RPMI7951 (cell line): ENCODE data around the gene ZNF75A. TPM values are rescaled to one million over a fixed set of nuclear protein-coding genes. Genes with fewer than 3 reads are reported as not detected.
"Not testable (repeated sequence)": the region's sequence is repeated elsewhere in the genome, so short reads cannot be mapped to it uniquely, and the experiment has no call there.

ENCODE experiments used
- DNase-seq: peaks from one replicate; pipeline ENCODE4 v3.0.0-alpha.2; 2012; ENCODE audit warnings: low read depth
- total RNA-seq: library from RNA; depleted of rRNA; stranded (reverse); fragments of >200 nt; shearing (Covaris generic); gene quantifications from 2 replicates; pipeline ENCODE4 v1.2.3, GENCODE V29; 2014; rRNA removed

Gene ZNF75A
- total RNA-seq: 15.3 and 16.0 TPM in 2 replicates

DNA sequence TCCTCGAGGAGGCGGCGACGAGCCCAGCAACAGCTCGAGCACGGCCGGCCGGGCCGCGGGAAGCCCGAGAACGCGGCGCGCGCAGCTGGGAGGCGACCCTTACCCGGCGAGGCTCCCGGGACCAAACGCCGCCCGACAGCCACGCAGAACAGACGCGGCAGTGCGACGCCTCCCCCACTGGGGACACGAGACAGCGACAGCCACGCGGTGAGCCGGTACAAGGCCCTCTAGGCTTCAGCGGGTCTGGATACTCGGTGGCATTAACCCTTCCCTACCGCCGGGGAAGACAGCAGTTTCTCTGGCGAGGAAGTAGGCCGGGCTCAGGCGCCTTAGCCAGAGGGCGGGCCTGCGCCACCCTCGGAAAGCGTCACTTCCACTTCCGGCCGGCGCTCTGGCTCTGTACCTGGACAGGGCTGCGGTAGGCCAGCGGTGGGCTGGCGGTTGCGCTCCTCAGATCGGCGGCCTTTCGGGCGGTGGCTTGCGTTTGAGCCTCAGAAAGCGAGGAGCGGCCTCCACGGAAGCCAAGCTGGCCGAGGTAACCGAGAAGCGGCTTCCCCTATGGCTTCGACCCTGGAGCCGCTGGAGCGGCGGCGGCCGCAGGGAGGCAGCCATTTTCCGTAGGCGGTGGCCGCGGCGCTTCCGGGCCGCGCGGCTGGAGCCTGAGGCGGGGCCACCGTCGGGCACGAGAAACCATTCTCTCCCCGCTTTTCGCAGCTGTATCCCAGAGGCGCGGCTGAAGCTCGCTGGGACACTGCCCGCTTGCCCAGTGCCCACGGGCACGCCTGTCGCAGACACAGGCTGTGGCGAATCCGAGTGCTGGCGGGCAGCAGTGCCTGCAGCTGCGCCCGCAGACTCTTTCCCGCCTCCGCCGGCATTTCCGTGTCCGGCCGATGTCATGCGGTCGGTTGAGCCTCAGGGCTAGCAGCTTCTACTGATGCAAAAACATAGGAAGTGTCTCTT, at the start of gene ZNF75A, which contains the start of gene TIGD7:
ZNF75A (plus strand) TSS at position 389 of the 960 bp plus-strand sequence. CDS start 2,932 bp downstream, outside the sequence.
TIGD7 (minus strand) TSS at position 322 of the 960 bp plus-strand sequence. CDS start 4,816 bp downstream, outside the sequence.
- peak; percentile 87 for DNase-seq

DNA sequence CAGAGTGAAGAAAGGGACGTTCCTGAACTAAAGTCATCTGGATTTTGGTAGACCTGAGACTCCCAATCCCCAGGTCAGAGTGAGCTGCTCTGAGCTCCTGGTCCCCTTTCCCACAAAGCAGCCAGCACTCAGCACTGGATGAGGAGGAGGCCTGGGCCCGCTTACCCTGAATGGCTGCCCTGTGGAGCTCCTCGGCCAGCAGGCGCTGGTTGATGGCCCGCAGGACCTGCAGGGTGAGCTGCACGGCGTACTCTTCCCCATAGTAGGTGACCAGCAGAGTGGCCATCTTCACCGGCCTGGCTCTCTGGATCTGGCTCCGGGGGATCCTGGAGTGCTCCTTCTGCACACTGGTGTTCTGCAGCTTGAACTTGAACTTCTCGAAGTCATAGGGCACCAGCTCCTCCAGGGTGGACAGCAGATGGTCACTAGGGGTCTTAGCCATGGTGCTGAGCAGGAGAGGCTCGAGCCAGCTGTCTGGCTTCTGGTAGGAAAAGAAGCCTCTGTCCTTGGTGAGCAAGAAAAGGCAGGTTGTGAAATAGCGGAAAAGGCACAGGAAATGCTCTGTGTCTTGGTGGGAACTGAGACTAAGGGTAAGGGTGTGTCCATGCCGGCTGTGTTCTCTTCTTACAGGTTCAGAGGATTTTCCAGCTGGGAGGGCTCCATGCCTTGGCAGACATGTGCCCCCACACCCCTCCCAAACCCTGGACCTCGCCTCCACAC, 49.0 kb upstream of the ZNF75A start, which contains the start of gene MEFV:
MEFV (minus strand) TSS at position 488 of the 720 bp plus-strand sequence; CDS start at position 442, 46 bp downstream.
- peak; percentile 92 for DNase-seq

DNA sequence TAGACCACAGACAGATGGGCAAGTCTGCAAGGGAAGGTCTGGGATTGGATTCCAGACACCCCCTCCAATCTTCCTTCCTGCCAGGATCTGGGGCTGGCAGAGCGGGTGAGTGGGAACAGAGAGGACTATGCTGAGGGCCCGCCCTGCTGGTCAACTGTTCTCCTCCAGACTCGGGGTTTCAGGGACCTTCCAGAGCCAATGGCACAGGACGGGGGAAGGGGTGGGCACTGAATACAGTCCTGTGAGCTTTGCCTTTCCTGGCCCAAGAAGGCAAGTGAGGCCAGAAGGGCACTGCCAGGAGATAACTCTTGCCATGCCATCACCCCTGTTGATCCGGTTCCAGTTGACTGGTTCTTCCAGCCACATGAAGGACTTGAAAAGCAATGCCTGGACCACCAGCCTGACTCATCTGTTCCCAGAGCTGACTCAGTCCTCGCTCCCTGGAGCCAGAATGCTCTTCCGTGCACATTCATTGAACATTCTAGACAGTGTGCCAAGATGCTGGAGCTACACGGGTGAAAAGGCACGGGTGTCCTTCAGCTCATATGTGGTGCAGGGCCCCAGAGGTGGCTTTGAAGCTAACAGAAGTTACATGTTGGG, 48.3 kb upstream of the ZNF75A start:
- DNase-seq: peak; percentile 96

DNA sequence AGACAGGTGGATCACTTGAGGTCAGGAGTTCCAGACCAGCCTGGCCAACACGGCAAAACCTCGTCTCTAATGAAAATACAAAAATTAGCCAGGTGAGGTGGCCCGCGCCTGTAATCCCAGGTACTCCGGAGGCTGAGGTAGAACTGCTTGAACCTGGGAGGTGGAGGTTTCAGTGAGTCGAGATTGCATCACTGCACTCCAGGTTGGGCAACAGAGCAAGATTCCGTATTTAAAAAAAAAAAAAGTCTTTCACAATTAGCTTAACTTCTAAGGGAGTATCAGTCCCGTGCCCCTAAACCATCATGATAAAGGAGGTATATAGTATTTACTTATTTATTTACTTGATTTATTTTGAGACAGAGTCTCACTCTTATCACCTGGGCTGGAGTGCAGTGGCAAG, 45.5 kb upstream of the ZNF75A start:
- no peak for DNase-seq

DNA sequence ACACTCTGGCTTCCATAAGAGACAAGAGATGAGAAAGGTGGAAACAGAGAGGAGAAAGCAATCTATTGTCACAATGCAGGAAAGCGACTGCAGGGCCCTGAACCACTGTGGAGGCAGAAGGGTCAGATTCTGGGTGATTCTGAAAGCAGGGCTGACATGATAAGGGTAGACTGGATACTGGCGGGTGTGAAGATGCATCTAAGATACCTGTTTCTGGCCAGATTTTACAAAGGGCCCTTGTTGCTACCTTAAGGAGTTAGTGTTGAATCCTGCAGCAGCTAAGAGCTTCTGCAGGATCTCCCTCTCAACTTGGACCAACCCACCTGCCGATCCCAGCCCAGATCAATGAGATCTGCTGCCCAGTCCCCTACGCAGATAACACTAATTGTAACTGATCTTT, 42.8 kb upstream of the ZNF75A start:
- no peak for DNase-seq

DNA sequence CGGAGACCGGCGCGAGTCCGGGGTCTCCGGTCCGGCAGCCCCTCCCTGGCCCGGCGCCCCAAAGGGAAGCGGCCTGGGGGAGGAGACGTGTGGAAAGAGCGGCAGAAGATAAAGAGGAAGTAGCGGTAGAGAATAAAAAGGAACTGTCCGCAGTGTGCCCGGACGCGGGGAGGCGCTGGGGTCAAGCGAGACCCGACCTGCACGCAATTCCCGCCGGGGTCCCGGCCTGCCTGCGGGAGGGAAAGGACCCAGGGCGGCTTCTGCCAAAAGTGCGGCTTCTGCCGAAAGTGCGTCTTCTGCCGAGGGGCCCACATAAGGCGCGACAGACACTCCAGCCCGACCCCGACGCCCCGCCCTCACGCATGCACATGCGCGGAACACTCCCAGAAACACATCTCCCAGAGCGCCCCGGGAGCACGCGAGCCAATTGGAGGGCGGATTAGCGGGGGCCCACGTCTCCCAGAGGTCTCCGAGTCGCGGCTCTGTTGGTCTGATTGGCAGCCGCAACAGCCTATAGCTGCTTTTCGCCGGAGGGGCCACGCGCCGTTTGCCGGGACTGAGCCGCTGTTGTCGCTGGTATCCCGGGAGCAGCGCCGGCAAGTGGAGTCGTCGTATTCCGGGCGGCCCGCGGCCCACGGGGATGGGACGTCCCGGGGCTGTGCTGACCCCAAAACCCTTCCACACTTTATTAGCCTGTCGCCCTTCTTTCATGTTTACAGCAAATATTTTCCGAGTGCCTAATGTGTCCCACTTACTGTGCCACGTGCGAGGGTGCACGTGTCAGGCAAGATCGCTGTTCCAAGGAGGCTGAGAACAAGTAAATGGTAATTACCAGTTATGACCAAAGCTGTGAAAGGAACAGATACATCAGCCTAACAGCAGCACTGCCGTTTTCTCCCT, 40.9 kb upstream of the ZNF75A start:
- DNase-seq: peak; percentile 98

DNA sequence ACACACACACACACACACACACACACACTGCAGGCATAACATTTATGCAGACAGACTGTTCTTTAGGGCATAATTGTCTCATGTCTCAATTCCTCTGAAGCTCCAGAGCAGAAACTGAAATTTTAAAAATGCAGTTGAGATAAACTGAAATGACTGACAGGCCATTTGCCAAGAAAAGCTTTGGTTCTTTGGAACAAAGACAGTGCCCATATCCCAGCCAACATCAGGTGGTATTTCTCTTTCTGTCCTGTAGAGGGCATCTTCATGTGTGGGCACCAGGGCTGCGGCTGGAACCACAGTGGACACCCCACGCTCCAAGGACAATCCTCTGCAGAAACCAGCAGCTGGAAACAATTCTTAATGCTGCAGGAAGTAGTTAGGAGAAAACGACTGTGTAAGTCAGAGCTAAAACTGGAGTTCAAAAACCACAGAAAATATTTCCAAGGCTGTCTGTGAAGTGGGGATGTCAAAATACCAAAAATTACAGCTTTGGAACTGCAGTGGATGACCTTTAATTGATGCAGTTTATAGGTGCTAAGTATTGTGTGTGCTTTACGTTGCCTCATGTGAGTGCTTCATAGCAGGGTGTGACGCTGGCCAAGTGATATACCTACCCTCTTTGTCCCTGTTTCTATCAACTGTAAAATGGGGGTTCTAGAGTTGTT, 38.3 kb upstream of the ZNF75A start:
- DNase-seq: peak; percentile 66

DNA sequence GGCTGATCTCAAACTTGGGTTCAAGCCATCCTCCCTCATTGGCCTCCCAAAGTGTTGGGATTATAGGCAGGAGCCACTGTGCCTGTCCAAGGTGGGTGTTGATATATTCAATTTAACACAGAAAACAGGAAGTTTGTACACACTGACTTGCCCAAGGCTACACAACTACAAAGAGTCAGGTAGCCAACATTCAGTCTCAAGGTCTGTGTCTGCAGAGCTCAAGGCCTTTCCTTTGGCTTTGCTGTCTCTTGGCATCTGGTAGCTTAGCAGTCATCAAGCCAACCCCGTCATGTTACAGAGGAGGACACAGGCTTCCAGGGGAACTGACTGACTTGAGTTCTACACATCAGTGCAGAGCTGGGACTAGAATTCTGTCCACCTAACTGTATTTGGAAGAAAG, 37.0 kb upstream of the ZNF75A start:
- no peak for DNase-seq

DNA sequence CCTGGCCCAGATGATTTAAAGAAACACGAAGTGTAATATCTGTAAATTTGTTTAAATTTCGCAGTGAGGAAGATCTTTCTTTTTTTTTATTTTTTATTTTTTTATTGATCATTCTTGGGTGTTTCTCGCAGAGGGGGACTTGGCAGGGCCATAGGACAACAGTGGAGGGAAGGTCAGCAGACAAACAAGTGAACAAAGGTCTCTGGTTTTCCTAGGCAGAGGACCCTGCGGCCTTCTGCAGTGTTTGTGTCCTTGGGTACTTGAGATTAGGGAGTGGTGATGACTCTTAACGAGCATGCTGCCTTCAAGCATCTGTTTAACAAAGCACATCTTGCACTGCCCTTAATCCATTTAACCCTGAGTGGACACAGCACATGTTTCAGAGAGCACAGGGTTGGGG, 34.6 kb upstream of the ZNF75A start:
- DNase-seq: not testable (repeated sequence)

DNA sequence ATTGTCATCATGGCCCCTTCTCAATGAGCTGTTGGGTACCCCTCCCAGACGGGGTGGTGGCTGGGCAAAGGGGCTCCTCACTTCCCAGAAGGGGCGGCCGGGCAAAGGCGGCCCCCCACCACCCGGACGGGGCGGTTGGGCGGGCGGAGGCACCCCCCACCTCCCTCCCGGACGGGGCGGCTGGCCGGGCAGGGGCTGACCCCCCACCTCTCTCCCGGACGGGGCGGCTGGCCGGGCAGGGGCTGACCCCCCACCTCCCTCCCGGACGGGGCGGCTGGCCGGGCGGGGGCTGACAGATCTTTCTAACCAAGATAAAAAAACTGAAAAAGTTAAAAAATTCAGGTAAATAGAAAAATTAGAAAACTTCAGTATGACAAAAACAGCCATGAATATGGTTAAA, 34.0 kb upstream of the ZNF75A start:
- not testable (repeated sequence) for DNase-seq

DNA sequence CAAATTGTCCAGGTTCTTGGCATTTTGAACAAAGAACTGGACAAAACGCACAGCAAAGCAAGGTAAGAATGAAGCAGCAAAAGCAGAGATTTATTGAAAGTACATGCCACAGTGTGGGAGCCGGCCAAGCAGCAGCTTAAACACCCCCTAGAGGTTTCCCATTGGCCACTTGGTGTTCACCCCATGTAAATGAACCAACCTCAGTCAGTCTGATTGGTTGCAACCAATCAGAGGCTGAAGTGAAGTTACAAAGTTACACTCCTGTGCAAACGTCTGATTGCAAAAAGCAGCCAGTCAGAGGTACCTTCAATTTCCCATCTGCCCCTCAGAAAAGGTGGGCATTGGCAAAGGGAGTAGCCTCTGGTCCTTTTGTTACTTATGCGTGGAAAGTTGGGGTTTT, 30.8 kb upstream of the ZNF75A start:
- DNase-seq: peak; percentile 77

DNA sequence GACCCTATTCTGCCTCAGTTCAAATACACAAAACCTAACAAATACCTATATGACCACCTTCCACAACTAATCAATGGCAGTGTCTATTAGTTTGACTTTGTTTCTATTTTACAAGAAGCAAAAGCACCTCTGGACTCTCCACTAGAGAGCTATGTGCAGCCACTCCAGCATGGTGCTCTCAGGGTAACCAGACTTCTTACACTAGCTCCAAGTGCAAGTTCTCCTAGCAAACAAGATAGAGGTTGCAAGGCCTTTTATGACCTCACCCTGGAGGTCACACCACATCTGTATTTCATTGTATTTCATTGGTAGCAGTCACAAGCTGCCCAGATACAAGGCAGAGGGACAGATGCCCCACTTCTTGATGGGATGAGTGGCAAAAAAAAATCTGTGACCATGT, 30.4 kb upstream of the ZNF75A start:
- DNase-seq: no peak

DNA sequence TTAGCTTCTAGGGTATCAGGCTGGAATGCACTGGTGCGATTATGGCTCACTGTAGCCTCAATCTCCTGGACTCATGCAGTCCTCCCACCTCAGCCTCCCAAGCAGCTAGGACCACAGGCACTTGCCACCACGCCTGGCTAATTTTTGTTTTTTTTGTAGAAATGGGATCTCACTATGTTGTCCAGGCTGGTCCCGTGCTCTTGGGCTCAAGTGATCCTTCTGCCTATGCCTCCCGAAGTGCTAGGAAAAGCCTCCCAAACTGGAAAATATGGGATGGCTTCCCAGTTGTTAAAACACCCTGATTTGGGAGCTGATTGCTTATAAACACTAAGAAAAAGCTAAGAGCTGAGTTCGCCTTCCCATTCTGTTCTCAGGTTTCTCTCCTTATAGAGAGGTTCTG, 28.6 kb upstream of the ZNF75A start:
- no peak for DNase-seq

DNA sequence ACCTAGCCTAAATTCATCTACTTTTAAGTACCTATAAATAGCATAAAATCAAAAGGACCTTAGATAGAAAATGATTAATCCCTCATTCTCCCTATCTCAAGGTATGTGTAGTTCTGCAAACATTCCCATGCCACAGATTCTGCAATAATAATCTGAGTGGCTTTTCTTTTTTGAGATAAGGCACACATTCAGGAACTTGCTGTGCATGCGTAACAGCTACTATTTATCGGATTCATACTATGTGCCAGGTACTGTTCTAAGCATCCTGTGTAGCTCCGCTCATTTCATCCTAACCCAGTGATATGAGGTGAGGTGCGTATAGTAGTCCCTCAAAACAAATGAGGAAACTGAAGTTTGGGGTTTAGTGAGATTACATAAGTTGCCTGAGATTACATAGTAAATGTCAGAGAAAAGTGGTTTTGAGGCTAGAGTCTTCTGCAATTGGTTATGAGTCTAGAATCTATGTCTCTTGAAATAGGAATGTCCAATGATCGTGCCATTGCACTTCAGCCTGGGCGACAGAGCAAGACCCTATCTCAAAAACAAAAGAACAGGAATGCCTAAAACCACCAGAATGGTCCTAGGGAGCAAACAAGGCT, 24.0 kb upstream of the ZNF75A start:
- no peak for DNase-seq

DNA sequence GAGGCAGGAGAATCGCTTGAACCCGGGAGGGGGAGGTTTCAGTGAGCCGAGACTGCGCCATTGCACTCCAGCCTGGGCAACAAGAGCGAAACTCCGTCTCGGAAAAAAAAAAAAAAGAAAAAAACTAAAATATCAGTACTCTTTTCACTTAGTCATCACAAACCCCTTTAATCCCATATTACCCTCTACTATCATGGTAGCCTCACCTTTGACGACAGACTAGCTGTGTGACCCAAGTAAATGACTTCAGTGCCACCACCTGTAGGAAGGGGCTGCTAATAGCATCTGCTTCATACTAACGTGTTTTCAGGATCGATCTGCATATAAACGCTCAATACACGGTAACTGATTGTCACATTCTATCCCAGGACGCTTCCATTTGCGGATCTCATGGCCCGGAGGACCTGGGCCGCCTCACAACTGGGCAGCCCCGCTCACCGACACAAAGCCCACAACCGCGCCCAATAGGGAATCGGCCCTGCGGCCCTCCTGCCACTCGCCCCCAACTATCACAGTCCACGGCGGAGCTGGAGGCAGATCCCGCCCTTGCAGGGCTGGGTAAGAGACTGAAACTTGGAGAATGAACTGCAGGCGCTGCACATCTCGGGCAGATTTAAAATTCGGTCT, 23.1 kb upstream of the ZNF75A start:
- peak; percentile 76 for DNase-seq

DNA sequence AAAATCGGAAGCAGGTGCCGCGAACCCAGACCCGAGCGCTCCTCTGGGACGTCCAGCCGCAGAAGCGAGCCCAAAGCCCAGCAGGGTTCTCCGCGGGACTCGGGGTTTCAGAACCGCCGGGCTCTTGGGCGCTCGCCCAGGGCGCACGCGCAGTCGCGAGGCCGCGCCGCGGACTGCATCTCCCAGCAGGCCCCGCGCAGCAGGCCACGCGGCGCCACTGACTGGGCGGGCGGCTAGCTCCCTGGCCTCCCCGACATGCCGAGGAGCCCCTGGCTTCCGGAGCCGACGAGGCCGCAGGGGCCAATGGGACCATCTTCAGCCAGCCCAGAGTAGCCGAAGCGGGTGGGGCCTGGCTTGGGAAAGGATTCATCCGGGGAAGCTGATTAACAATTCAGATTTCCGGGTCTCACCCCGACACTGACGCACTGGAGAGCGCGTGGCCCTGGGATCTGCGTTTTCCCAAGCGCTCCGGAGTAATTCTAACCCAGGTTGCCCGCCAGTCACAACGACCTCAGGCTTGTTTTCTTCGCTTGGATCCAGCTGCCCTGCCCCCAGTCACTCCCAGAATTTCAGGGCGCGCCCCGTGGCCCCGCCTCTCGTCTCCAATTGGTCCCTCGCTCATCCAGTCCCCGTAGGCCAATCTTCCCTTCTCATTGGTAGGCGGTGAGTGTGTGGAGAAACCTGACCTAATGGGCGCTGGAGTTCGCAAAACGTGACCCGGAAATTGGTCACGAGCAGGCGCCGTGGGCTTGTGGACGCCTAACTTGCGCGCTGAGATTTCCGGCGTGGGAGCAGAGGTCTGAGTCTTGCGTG, 22.4 kb upstream of the ZNF75A start, which contains the start of gene ZNF263:
ZNF263 (plus strand) TSS at position 762 of the 813 bp plus-strand sequence. CDS start 328 bp downstream, outside the sequence.
- peak; percentile 97 for DNase-seq

DNA sequence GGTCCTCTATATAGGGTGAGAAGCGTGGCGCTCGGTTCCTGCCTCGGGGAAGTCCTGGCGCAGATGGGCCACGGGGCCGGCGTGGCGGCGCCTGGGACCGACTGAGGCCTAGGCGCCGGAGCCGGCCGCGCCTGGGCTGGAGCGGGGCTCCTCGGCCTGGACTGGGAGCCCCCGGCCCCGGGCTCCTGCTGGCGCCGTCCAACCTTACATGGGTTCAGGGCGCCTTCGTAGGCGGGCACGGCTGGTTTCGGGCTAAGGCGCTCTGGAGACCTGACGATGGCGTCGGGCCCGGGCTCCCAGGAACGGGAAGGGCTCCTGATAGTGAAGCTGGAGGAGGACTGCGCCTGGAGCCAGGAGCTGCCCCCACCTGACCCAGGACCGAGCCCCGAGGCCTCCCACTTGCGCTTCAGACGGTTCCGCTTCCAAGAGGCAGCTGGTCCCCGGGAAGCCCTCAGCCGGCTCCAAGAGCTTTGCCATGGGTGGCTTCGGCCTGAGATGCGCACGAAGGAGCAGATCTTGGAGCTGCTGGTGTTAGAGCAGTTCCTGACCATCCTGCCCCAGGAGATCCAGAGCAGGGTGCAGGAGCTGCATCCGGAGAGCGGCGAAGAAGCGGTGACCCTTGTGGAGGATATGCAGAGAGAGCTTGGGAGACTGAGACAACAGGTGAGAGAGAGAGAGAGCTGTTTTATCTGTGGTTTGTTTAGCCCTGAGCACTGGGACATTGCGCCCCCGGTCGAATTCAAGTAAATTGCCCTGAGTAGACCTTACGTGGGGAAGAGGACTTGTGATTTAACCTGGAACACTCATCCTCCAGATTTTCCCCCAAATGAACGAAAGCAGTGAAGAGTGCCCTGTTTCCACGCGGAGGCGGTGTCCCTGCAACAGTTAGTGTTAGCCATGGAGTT, 21.5 kb upstream of the ZNF75A start:
- DNase-seq: no peak
